Stimulated activated CD4-positive, alpha-beta T cell treated with anti-CD3 and anti-CD28 coated beads, Interleukin-1b, Interleukin-23, amount 100 ng/mL, for 24 hours (primary cell): Measurements from ENCODE around the gene RHO.

Experiments
- DNase-seq, 4 experiments: peaks; one replicate each; pipeline ENCODE4 v3.0.0-alpha.2; 2020; ENCODE audit warnings: low read depth in 4 of 4, low spot score in 1 of 4

The RHO gene

DNA sequence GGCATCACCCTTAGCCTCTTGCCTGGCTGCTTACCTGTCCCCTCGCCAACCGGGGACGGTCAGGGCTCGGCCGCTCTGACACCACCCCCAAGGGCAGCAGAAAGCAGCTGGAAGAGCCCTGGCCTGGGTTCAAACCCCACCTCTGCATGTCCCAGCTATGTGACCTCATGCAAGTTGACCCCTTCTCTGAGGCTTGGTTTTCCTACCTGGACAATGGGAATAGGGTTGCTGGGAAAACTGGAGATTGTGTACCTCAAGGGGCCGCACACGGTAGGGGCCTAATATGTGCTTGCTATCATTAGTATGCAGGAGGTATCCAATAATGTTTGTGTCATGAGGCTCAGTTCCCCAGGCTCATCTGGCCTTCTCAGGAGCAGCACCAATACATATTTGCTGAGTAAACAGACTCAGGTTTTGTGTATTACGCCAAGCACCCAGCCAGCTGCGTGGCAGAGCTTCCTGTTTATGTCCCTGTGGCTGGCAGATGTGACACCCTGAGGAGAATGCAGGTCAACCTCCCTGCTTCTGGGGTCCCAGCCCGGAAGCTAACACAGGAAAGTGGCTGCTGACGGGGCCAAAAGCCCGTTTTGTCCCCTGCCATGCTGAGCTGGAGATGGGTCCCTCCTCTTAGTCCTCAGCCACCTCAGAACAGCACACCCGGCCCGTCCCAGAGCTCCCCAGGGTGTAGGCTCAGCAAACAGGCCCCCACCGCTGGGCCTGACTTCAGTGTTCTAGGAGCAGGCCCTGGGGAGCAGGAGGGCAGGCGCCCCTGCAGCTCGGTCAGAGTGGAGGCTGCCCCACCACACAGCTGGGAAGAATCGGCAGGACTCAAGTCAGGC, 48.3 kb downstream of the RHO start:
- DNase-seq, result no peak

DNA sequence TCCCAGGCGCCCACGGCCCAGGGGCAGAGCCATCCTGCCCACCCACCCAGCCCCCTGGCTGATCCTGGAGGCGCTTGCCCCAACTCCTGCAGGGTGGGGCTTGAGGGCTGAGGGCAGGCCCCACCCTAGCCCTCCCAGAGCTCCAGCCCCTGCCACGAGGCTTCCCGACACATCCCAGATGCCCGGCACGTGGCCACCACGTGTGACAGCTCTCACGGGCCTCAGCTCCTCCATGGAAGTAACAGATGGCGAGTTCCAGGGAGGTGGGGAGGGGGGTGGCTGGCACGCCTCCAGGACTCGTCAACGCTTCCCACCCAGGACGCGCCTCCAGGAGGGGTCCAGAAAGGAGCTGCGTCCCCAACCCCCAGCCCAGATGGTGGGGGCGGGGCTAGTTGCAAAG, 48.9 kb downstream of the RHO start:
- DNase-seq, result no peak

DNA sequence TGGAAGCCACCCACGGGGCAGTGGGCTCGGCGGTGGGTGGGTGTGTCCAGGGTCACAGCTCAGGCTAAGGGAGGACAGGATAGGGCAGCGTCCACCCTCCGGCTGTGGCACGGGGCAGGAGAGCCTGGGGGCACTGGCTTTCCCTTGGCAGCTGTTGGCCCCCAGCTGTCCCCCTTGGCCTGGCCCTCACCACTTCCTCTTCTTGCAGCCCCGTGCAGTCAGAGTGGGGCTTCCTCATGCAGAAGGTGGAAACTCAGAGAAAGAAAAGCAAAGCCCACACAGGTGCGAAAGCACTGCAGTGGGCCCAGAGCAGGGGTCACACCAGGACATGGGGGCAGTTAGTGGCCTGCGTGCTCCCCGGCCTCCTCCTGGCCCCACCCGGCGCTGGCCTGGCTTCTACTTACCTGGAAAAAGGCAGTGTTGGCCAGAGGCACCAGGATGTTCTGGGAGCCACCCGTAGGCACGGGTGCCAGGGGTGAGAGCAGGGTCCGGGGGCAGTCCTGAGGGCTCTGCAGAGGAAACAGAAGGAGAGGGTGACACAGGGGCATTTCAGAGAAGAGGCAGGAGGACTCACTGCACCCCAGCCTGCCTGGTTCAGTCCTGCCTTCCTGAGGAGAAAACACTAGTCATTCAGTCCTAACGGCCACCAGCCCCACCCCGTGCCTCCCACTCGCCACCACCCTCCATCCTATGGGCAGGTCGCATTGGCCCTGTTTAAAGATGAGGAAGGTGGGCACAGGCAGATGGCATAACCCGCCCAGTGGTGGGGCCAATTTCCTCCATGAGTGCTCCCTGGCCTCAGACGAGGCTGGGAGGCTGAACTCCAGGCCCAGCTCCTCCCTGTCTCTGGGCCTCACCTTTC, 49.7 kb downstream of the RHO start:
- DNase-seq, result no peak

DNA sequence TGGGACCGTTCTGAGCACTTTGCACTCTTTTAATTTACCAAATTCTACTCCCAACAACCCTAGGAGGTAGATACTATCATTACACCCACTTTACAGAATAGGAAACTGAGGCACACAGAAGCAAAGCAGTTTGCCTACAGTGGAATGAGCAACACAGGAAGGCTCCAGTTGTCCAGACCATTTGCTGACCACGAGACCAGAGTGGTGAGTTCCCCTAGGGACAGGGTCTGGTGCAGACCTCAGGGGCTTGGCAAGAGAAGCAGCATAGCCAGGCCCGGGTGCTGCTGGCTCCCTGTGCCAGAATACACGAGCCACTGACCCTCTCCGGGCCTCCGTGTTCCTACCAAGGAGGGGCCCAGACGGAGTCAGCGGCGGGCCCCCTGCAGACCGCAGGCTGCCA, 51.6 kb downstream of the RHO start:
- DNase-seq, result no peak

DNA sequence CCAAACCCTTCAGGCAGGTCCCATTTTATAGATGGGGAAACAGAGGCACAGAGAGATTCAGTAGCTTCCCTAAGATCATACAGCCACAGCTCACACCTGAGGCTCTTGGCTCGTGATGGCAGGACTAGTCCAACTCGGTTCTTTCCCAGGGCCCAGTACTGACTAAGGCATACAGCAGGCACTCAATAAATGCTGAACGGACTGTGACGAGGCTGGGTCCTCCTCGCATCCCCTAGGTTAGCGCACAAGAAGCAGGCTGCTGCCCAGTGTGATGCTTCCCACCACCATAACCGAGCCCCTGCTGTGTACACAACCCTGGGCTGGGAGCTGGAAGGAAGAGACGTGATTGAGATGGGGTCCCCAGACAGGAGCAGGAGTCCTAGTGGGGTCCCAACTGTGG, 53.2 kb downstream of the RHO start:
- no peak for DNase-seq

DNA sequence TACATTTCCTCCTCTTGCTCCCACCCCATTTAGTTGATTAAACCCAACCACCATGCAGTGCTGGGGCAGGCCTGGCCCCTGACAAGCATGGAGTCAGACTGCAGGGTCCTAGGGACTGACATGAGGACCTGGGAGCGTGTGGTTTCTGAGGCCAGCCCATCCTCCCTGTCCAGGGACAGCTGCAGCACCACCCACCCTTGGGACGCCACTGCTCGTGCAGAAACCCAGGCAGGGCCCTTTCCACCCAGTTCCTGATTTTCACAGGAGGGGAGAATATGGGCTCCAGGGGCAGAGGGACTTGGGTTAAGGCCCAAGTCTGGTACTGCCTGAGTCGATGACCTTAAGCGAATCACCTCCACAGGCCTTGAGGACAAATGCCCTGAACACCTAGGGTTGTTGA, 54.4 kb downstream of the RHO start:
- no peak for DNase-seq

DNA sequence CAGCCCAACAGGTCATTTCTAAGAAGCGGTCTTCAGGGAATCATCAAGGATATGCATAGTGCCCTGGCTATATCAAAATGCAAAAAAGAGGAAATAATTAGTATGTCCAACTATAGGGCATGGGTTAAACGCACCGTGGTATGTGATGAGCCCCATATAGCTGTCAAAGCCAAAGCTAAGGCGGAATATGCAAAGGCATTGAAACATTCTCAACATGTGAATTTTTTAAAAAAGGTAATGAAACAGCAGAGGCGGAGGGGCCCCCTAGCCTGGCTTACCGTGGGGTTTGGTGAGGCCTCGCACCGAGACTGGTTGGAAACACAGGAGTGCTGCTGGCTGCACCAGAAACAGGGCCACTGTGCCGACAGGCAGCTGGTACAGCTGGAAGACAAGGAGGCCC, 54.9 kb downstream of the RHO start:
- DNase-seq, result no peak

DNA sequence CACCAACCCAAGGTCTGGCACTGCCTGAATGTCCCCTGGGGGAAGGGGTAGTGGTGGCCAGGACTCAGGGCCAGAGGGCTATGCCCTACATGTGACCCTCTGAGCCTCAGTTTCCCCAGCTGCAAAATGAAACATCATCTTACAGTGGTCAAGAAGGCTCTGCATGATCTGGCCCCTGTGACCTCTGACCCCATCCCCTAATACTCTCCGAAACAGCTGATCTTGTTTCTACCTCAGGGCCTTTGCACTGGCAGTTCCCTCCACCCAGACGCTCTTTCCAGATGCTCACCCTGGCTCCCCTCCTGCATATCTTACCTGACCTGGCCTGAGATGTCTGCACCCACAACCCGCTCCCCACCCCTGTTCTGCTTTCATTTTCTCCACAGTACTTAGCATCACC, 56.2 kb downstream of the RHO start:
- DNase-seq, result no peak
